Measurements from ENCODE around the gene PLXNA2. TPM values are rescaled to one million over a fixed set of nuclear protein-coding genes. Genes with fewer than 3 reads are reported as not detected.

The PLXNA2 gene
- total and polyA plus RNA-seq, 2 of the 8 experiments (the other 6 are each of a cell fraction or from before 2014, with no cell fraction given): 0.33 to 1.5 TPM

GRCh38 chr1:208206092-208206698 is 38.0 kb downstream of the PLXNA2 start:
- whole genome bisulfite sequencing, 2 experiments (ENCODE audit: extremely low coverage in 1 of 2, insufficient coverage in 1 of 2, insufficient read length in 1 of 2, insufficient replicate concordance in 2 of 2, low coverage in 1 of 2, low lambda C conversion rate in 2 of 2, missing lambda C conversion rate in 1 of 2): 87% methylated on average over 5 of the region's 5 CpGs; no CpG with 5 or more reads in 1 of the 2 experiments
- TF ChIP-seq CBX5 (IDR thresholded peaks at IDR 0.05; ENCODE audit: low read depth, low read length) (no peak), RBBP5 (IDR thresholded peaks at IDR 0.05; ENCODE audit: borderline replicate concordance, low read depth, low read length) (no peak), SRF (IDR thresholded peaks at IDR 0.05; ENCODE audit: low read depth, low read length) (no peak), CBX8 (IDR thresholded peaks at IDR 0.05; ENCODE audit: borderline replicate concordance, low read depth, low read length) (no peak), TEAD4 (IDR thresholded peaks at IDR 0.05; ENCODE audit: low read depth, low read length) (no peak), CHD1 (IDR thresholded peaks at IDR 0.05; ENCODE audit: low read depth, low read length) (no peak), TCF12 (IDR thresholded peaks at IDR 0.05; ENCODE audit: low read depth, low read length) (no peak), EP300 (IDR thresholded peaks at IDR 0.05; ENCODE audit: borderline replicate concordance in 1 of 2, low read depth in 2 of 2, low read length in 2 of 2) (no peak), SP2 (IDR thresholded peaks at IDR 0.05; ENCODE audit: low read length) (no peak), SUZ12 (IDR thresholded peaks at IDR 0.05; ENCODE audit: low read length) (no peak), CTCF (IDR thresholded peaks at IDR 0.05; ENCODE audit: control extremely low read depth in 1 of 3, insufficient read depth in 1 of 3, low read depth in 1 of 3, low read length in 3 of 3) (no peak)

More at GRCh38 chr1:208206092-208206698, 38.0 kb downstream of the PLXNA2 start:
- Histone ChIP-seq H3K36me3 (ENCODE audit: control insufficient read depth in 2 of 4, insufficient read depth in 4 of 4, low read length in 3 of 4) (no peaks in the 10 kb centered on the region), H3K56ac (replicated peaks; ENCODE audit: insufficient read length, low read depth, low read length) (no peak overlapping the region), H3K4me3 (ENCODE audit: extremely low read depth in 1 of 4, insufficient read depth in 2 of 4, low read depth in 3 of 4, low read length in 4 of 4) (no peak overlapping the region), H2BK120ac (replicated peaks; ENCODE audit: low read depth, low read length) (no peak overlapping the region), H4K20me1 (replicated peaks in 1 of 2; ENCODE audit: control insufficient read depth in 1 of 2, insufficient read depth in 2 of 2, low read length in 2 of 2) (no peaks in the 10 kb centered on the region), H2BK5ac (ENCODE audit: low read depth, low read length) (no peak overlapping the region), H3K9ac (replicated peaks in 1 of 4; ENCODE audit: extremely low read depth in 1 of 4, low read depth in 3 of 4, low read length in 3 of 4) (no peak overlapping the region), H3K18ac (ENCODE audit: extremely low read depth, low read length) (no peak overlapping the region), H3K27ac (ENCODE audit: low read depth, low read length) (no peak overlapping the region), H3K23ac (ENCODE audit: insufficient read length) (no peak overlapping the region), H3K23me2 (ENCODE audit: low read depth, low read length) (no peaks in the 10 kb centered on the region), H2BK15ac (ENCODE audit: low read length) (no peak overlapping the region), H3K4me2 (ENCODE audit: insufficient read depth in 1 of 2, low read depth in 2 of 2, low read length in 2 of 2) (no peak overlapping the region), H4K5ac (ENCODE audit: insufficient read length, low read depth, low read length) (no peak overlapping the region), H4K8ac (ENCODE audit: extremely low read depth, insufficient read depth, low read length) (no peak overlapping the region), H3K9me3 (ENCODE audit: insufficient read depth in 2 of 2, low read depth in 1 of 2, low read length in 1 of 2) (no peaks in the 10 kb centered on the region), H2AFZ (ENCODE audit: low read length) (no peak overlapping the region), H3K79me1 (ENCODE audit: low read depth, low read length) (no peaks in the 10 kb centered on the region), H2AK5ac (ENCODE audit: low read depth, low read length) (no peak overlapping the region), H3K79me2 (ENCODE audit: control insufficient read depth in 1 of 2, insufficient read depth in 2 of 2, low read length in 2 of 2) (no peaks in the 10 kb centered on the region), H4K91ac (replicated peaks; ENCODE audit: insufficient read length, low read length) (no peak overlapping the region), H3K27me3 (replicated peaks in 1 of 4; ENCODE audit: control insufficient read depth in 3 of 4, extremely low read depth in 1 of 4, insufficient read depth in 3 of 4, low read length in 3 of 4) (no peaks in the 10 kb centered on the region), H2BK20ac (ENCODE audit: low read length) (no peak overlapping the region), H2BK12ac (ENCODE audit: low read depth, low read length) (no peak overlapping the region), H3K4ac (replicated peaks; ENCODE audit: insufficient read length, low read depth, low read length) (no peak overlapping the region), H3K14ac (ENCODE audit: insufficient read length) (no peak overlapping the region), H3K4me1 (replicated peaks in 1 of 4; ENCODE audit: control insufficient read depth in 3 of 4, insufficient read depth in 4 of 4, low read length in 3 of 4) (no peaks in the 10 kb centered on the region; a peak in 2 of 7 replicates)
- DNase-seq (ENCODE audit: low read depth in 1 of 2, low spot score in 2 of 2) (no peak), FAIRE-seq (no peak)
- CTCF ChIA-PET (ENCODE audit: partially characterized antibody): interaction anchor here (0.6 to 1.8 kb wide), 11 partner anchors 10 to 184 kb away, joined by 3 to 12 read pairs (median 4); no protein-coding TSS in a partner anchor
- POLR2A ChIA-PET (ENCODE audit: partially characterized antibody): no interaction called here
